GM12892 (cell line): ENCODE results near the gene MARK1.

Experiments used
- POLR2A ChIP-seq: IDR thresholded peaks from 2 replicates; pipeline ENCODE4 v1.6.1; 2011; ENCODE audit warnings: low read depth, low read length, control low read depth
- TAF1 ChIP-seq: IDR thresholded peaks from 2 replicates; pipeline ENCODE4 v1.6.1; 2011; ENCODE audit warnings: low read depth, mild to moderate bottlenecking, control low read depth, low read length, borderline replicate concordance

- TF ChIP-seq POLR2A: no peak
- TF ChIP-seq TAF1: no peak
These were observed 152.2 kb downstream of the MARK1 start for GRCh38 chr1:220680085-220680687.
